Activated T-cell treated with anti-CD3 and anti-CD28 coated beads for 4 hours (primary cell): ENCODE data around the gene STK35.
A peak's percentile ranks its signal among the peaks of the same experiment; 100 is the strongest.

Experiments used
- DNase-seq: peaks from one replicate; pipeline ENCODE4 v3.0.0-alpha.2; 2020

STK35 gene

GRCh38 chr20:2101057-2101864 lies at the start of gene STK35:
Gene STK35 (plus strand): TSS chr20:2101827. CDS start chr20:2101882, 55 bp downstream.
- DNase-seq = no peak

DNA sequence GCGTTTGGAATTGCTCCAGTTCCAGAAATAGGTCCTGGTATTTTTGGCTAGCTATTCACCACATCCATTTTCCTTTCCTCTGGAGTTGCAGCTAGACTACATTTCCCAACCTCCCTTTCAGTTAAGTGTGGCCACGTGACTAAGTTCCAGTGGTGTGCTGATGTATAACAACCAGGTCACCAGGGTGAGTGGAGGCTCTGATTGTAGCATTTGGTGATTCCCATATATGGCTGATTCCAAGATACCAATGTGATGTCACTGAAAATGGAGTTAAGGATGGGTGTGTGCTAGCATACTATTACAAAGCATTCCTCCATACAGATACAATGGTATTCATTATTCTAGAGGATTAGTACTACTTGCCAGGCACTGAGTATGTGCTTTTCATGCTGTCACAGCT lies 49.7 kb upstream of the STK35 start:
- no peak for DNase-seq

- no peak for DNase-seq
Measured at GRCh38 chr20:2052741-2053140, 48.9 kb upstream of the STK35 start.

GRCh38 chr20:2053615-2054014 lies 48.0 kb upstream of the STK35 start:
- no peak for DNase-seq

GRCh38 chr20:2054911-2055310 lies 46.7 kb upstream of the STK35 start:
- DNase-seq = no peak

- DNase-seq = no peak
Measured at GRCh38 chr20:2059411-2059810, 42.2 kb upstream of the STK35 start.

- DNase-seq = no peak
Measured at GRCh38 chr20:2065099-2065498, 36.5 kb upstream of the STK35 start.

GRCh38 chr20:2066461-2067122 lies 35.0 kb upstream of the STK35 start:
- DNase-seq = no peak

GRCh38 chr20:2080532-2081224 lies 20.9 kb upstream of the STK35 start:
- DNase-seq = no peak

DNA sequence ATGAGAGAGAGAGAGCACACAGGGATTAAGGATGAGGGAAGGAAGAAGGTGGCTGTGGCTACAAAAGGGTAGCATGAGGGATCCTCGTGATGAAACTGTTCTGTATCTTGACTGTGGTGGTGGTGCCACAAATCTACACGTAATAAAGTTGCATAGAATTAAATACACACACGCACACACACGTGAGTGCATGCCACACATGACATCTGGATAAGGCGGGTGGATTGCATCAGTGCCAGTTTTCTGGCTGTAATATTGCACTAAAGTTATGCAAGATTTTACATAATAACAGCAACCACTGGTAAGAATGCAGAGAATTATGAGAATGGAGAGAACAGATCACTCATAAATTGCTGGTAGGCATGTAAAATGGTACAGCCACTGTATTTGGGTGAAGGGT lies 16.9 kb upstream of the STK35 start:
- DNase-seq = no peak

DNA sequence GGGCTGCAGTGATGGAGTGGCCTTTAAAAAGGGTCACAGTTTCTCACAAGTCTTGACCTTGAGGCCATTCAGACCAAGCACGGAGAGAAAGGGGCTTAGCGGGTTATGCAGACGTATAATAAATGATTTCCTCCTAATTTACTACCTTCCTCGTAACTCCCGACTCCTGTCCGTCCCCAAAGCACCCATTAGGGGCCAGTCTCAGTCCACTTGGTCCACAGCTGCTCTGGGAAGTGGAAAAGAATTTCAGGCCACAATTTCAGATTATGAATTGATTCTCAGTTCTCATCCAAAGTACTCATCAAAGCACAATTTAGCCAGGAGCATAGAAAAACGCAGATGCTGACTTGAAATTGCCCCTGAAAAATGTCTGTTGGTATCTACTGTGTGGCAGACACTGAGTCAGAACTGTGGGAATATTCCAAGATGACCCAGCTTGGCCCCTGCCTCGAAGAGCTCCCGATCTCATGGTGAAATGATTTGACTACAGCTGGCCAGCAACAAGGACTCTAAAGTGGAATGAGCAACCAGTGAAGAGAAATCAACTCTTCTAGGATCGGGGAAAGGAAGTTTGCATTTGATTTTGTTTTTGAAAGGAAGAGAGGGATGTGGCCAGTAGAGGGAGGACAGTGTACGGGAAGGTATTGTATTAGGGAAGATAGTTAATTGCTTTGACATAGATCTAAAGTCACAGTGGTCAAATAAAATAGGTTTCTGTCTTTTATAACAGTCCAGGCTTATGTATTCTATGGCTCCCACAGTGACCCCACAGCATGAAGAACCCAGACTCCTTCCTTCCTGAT lies 15.2 kb upstream of the STK35 start:
- DNase-seq = no peak

DNA sequence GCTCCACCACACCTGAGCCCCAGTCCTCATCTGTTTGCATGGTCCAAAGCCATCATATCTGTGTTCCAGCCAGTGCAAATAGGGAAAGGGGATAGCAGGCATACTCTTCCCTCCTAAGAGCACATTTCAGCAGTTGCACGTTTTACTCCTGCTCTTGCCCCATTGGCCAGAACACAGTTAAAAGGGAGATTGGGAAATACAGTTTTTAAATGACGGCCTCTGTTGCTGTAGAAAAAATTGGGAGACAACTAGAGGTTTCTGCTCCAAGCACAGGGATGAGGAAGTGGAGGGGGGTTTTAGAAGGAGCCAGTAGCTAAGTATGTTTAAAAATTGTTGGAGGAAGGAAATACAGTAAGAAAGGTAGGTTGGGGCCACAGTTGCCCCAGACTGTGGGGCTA lies 14.6 kb upstream of the STK35 start:
- no peak for DNase-seq

DNA sequence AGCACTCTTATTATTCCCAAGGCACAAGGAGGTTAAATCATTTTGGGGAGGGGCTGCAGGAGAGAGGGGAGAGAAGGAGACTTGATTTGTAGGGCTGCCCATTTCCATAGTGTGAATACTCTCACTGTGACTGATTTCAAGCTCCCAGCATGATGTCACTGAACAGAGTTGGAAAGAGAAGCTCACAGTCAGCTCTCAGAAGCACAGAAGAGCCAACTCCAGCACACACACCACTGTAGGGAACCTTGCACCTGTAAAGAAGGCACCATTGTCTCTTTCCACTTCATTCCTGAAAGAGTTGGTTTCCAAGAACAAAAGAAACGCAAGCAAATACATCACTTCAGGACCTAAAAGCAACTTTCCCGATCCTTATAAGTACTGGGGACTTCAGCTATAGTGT lies 12.7 kb upstream of the STK35 start:
- no peak for DNase-seq

- DNase-seq = no peak
Measured at GRCh38 chr20:2089447-2089846, 12.2 kb upstream of the STK35 start.

- no peak for DNase-seq
Measured at GRCh38 chr20:2093159-2093781, 8.4 kb upstream of the STK35 start.

- DNase-seq = no peak
Measured at GRCh38 chr20:2093883-2094282, 7.7 kb upstream of the STK35 start.

DNA sequence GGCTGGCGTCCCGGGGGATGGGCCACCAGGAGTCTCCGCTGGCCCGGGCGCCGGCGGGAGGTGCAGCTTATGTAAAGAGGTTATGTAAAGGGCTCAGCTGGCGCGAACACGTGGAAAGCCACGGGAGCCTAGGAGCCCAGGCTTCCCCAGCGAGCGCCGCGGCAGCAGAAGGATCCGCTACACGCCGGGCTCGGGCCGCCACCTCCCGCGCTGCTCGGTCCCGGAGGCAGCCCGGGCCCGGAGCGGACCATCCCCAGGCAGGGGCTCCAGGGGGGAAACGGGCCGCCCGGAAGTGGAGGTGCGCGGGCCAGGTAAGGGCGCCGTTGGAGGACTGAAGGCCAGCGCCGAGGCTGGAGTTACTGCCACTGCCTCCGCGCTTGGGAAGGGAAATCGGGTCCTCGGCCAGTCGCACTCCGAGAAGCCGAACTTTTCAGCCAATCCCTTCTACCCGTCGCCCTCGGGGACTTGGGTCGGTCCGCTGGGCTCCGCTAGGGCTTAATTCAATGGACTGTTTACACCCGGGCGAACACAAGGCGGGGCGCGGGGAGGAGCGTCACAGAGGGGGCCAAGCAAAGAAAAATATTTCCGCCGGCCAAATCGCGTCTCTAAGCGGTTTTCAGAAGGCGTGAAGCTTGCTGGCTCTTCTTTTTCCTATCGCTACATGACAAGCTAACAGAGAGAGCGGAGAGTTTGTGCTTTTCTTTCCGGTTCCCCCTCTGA lies 398 bp downstream of the STK35 start:
- peak; percentile 84 for DNase-seq

- peak; percentile 79 for DNase-seq
Measured at GRCh38 chr20:2102585-2103460, 1.2 kb downstream of the STK35 start.

DNA sequence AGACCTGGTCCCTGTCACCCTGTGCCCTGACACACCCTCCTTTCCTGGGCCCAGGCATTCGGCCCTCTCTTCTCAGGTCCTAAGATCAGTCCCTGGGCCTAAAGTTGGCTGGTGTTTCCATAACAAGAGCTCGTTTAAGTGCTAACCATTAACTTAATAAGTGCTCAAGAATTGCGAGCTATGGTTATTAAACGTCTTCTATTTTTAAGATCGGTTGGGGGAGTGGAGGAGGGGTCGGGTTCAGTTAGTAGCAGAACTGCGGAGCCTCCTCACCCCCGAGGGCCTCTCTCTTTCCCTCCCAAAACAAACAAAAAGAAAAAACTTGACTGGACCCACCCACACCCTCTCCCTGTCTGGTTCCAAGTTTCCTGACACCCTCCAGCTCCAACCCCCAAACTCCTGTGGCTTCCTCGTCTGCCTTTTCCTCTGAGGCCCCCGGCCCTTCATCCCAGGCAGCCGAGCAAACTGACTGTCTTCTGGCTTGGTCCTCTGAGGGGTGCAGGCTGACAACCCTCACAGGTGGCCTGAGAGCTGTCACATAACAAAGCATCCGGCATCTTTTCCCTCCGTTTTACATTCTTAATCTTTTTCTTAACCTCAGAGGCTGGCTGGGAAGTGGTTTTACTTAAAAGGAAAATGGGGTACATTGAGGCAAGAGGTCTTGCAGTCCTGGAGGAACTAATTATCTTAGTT lies 2.0 kb downstream of the STK35 start:
- no peak for DNase-seq

- no peak for DNase-seq
Measured at GRCh38 chr20:2104236-2104635, 2.6 kb downstream of the STK35 start.
